IPS DF 6.9 (cell line): ENCODE results near the gene FRMPD2.

Source experiments
- DNase-seq: peaks from one replicate; pipeline ENCODE4 v3.0.0-alpha.2; 2013; ENCODE audit warnings: low read depth, low spot score
- H3K27ac ChIP-seq: one replicate; pipeline ENCODE4 v1.5.1; 2013; ENCODE audit warnings: low read length, control low read depth
- H3K27me3 ChIP-seq: 2 replicates; pipeline ENCODE4 v1.6.1; 2013; ENCODE audit warnings: mild to moderate bottlenecking, low read length; ENCODE audit not compliant: control insufficient read depth, insufficient read depth
- H3K36me3 ChIP-seq: 2 replicates; pipeline ENCODE4 v1.6.1; 2013; ENCODE audit warnings: low read length; ENCODE audit not compliant: control insufficient read depth, insufficient read depth
- H3K4me1 ChIP-seq: 2 replicates; pipeline ENCODE4 v1.6.1; 2013; ENCODE audit warnings: low read length; ENCODE audit not compliant: control insufficient read depth, insufficient read depth
- H3K4me3 ChIP-seq: 2 replicates; pipeline ENCODE4 v1.5.1; 2013; ENCODE audit warnings: mild to moderate bottlenecking, low read length
- H3K9me3 ChIP-seq: 2 replicates; pipeline ENCODE4 v1.6.1; 2013; ENCODE audit warnings: low read length, inconsistent platforms; ENCODE audit not compliant: control insufficient read depth, insufficient read depth
- WGBS: extraction: QIAGEN DNeasy Blood & Tissue Kit; methylation state at CpG from one replicate; pipeline ENCODE4 v1.1.7; 2013; ENCODE audit warnings: mixed read lengths, missing lambda C conversion rate; ENCODE audit not compliant: insufficient read length, insufficient coverage; 5-methylcytosine and 5-hydroxymethylcytosine counted together

FRMPD2 gene

GRCh38 chr10:48206482-48207250 lies 67.8 kb downstream of the FRMPD2 start:
- Histone ChIP-seq H3K4me3 (no peak overlapping the region), H3K27ac (no peak overlapping the region), H3K36me3 (no peaks in the 10 kb centered on the region), H3K4me1 (no peaks in the 10 kb centered on the region), H3K9me3 (no peaks in the 10 kb centered on the region), H3K27me3 (no peaks in the 10 kb centered on the region)
- no CpG with 5 or more reads among the region's 6 CpGs for whole genome bisulfite sequencing
- DNase-seq = no peak

GRCh38 chr10:48205918-48206317 lies 68.6 kb downstream of the FRMPD2 start:
- no peak overlapping the region for H3K4me3 ChIP-seq
- H3K4me1 ChIP-seq = no peaks in the 10 kb centered on the region
- no peak for DNase-seq
- no peaks in the 10 kb centered on the region for H3K9me3 ChIP-seq
- H3K27me3 ChIP-seq = no peaks in the 10 kb centered on the region
- no peaks in the 10 kb centered on the region for H3K36me3 ChIP-seq
- no CpG with 5 or more reads among the region's 4 CpGs for WGBS
- H3K27ac ChIP-seq = no peak overlapping the region

GRCh38 chr10:48199580-48200377 lies 74.7 kb downstream of the FRMPD2 start:
- no peak overlapping the region for H3K4me3 ChIP-seq
- no peak overlapping the region for H3K27ac ChIP-seq
- H3K27me3 ChIP-seq = no peaks in the 10 kb centered on the region
- no peaks in the 10 kb centered on the region for H3K4me1 ChIP-seq
- H3K36me3 ChIP-seq = no peaks in the 10 kb centered on the region
- WGBS = no CpG with 5 or more reads among the region's 9 CpGs
- H3K9me3 ChIP-seq = no peaks in the 10 kb centered on the region
- DNase-seq = no peak

- DNase-seq = no peak
- no peaks in the 10 kb centered on the region for H3K4me1 ChIP-seq
- no peak overlapping the region for H3K27ac ChIP-seq
- H3K36me3 ChIP-seq = no peaks in the 10 kb centered on the region
- no CpG with 5 or more reads among the region's 6 CpGs for WGBS
- H3K27me3 ChIP-seq = no peaks in the 10 kb centered on the region
- no peak overlapping the region for H3K4me3 ChIP-seq
- H3K9me3 ChIP-seq = no peaks in the 10 kb centered on the region
These were observed 77.1 kb downstream of the FRMPD2 start for GRCh38 chr10:48197236-48197899.

GRCh38 chr10:48195803-48196202 lies 78.7 kb downstream of the FRMPD2 start:
- no peaks in the 10 kb centered on the region for H3K27me3 ChIP-seq
- no peak for DNase-seq
- H3K36me3 ChIP-seq = no peaks in the 10 kb centered on the region
- no CpG with 5 or more reads among the region's 2 CpGs for WGBS
- no peaks in the 10 kb centered on the region for H3K4me1 ChIP-seq
- no peak overlapping the region for H3K4me3 ChIP-seq
- no peak overlapping the region for H3K27ac ChIP-seq
- H3K9me3 ChIP-seq = no peaks in the 10 kb centered on the region

- DNase-seq = no peak
- H3K27ac ChIP-seq = no peak overlapping the region
These were observed 79.7 kb downstream of the FRMPD2 start for GRCh38 chr10:48194830-48195229.

GRCh38 chr10:48193556-48193955 lies 80.9 kb downstream of the FRMPD2 start:
- H3K9me3 ChIP-seq = no peaks in the 10 kb centered on the region
- H3K27me3 ChIP-seq = no peaks in the 10 kb centered on the region
- H3K36me3 ChIP-seq = no peaks in the 10 kb centered on the region
- DNase-seq = no peak
- H3K4me3 ChIP-seq = no peak overlapping the region
- 0 out of 2 replicates have a peak, but pooled peaks cover 3% of the 10 kb centered on the region for H3K4me1 ChIP-seq
- no peak overlapping the region for H3K27ac ChIP-seq
- WGBS = no CpG with 5 or more reads among the region's 2 CpGs

More at GRCh38 chr10:48194830-48195229, 79.7 kb downstream of the FRMPD2 start:
- Histone ChIP-seq H3K27me3 (no peaks in the 10 kb centered on the region), H3K4me1 (no peaks in the 10 kb centered on the region), H3K9me3 (no peaks in the 10 kb centered on the region), H3K36me3 (no peaks in the 10 kb centered on the region), H3K4me3 (no peak overlapping the region)
- WGBS = no CpG with 5 or more reads among the region's 1 CpG

- Histone ChIP-seq H3K27me3 (no peaks in the 10 kb centered on the region), H3K27ac (no peak overlapping the region), H3K36me3 (no peaks in the 10 kb centered on the region), H3K9me3 (no peaks in the 10 kb centered on the region), H3K4me3 (no peak overlapping the region), H3K4me1 (0 out of 2 replicates have a peak, but pooled peaks cover 3% of the 10 kb centered on the region)
- WGBS = no CpG with 5 or more reads among the region's 9 CpGs
- no peak for DNase-seq
These were observed 81.5 kb downstream of the FRMPD2 start for GRCh38 chr10:48192881-48193450.

- Histone ChIP-seq H3K27me3 (no peaks in the 10 kb centered on the region), H3K27ac (no peak overlapping the region)
- no peak for DNase-seq
These were observed 86.6 kb downstream of the FRMPD2 start for GRCh38 chr10:48187713-48188485.

More at GRCh38 chr10:48187713-48188485, 86.6 kb downstream of the FRMPD2 start:
- WGBS = no CpG with 5 or more reads among the region's 10 CpGs
- Histone ChIP-seq H3K4me3 (no peak overlapping the region), H3K4me1 (0 out of 2 replicates have a peak, but pooled peaks cover 3% of the 10 kb centered on the region), H3K36me3 (no peaks in the 10 kb centered on the region), H3K9me3 (no peaks in the 10 kb centered on the region)
